Panc1 (cell line): Measurements from ENCODE around the gene STAB2. TPM values are rescaled to one million over a fixed set of nuclear protein-coding genes. Genes with fewer than 3 reads are reported as not detected.

ENCODE experiments used
- ATAC-seq: fragments of 200-7000 bp; cut with Tn5 transposase; 2 replicates; pipeline ENCODE4 v1.9.1; 2020; ENCODE audit warnings: mild to moderate bottlenecking, moderate library complexity
- BruUV-seq: library from RNA; stranded (reverse); fragments of 400-500 nt; replicated peaks from 2 replicates; lab custom pipeline; 2021; lab: Mats Ljungman, UMichigan
- CTCF ChIA-PET: fragments of 300-600 bp; sonication (Branson Sonifier 250); formaldehyde crosslinking; loops from one replicate; lab custom pipeline; 2022; ENCODE audit warnings: antibody characterized with exemption; lab: Charles Lee
- POLR2A ChIA-PET: fragments of 300-600 bp; sonication (Branson Sonifier 250); formaldehyde crosslinking; loops from one replicate; lab custom pipeline; 2022; ENCODE audit warnings: antibody characterized with exemption; lab: Charles Lee
- DNase-seq: peaks from one replicate; pipeline ENCODE4 v3.0.0-alpha.2; 2010; ENCODE audit warnings: low read depth, low spot score
- H3K27ac ChIP-seq: 2 replicates; pipeline ENCODE4 v1.5.1; 2011; ENCODE audit warnings: mild to moderate bottlenecking, low read length, inconsistent platforms
- H3K27me3 ChIP-seq: fragments of 200-500 bp; sonication (Bioruptor generic); 2 replicates; pipeline ENCODE4 v1.6.0; 2014; ENCODE audit warnings: low read length, inconsistent platforms; ENCODE audit not compliant: control insufficient read depth, insufficient read depth
- H3K36me3 ChIP-seq: fragments of 200-500 bp; sonication (Bioruptor generic); 2 replicates; pipeline ENCODE4 v1.5.1; 2014; ENCODE audit warnings: inconsistent platforms, mild to moderate bottlenecking, low read length, moderate library complexity; ENCODE audit not compliant: control insufficient read depth, insufficient read depth
- H3K4me1 ChIP-seq: 2 replicates; pipeline ENCODE4 v1.5.1; 2011; ENCODE audit warnings: inconsistent platforms, mild to moderate bottlenecking, low read length, moderate library complexity; ENCODE audit not compliant: control insufficient read depth, insufficient read depth
- H3K4me3 ChIP-seq, 2 experiments: 2 replicates each; pipeline ENCODE4 v1.5.1; 2011 to 2012; ENCODE audit warnings: low read depth in 2 of 2, low read length in 2 of 2, mild to moderate bottlenecking in 2 of 2, inconsistent platforms in 1 of 2, moderate library complexity in 1 of 2
- H3K9me3 ChIP-seq: fragments of 200-500 bp; sonication (Bioruptor generic); 2 replicates; pipeline ENCODE4 v1.5.1; 2014; ENCODE audit warnings: low read depth, mild to moderate bottlenecking, inconsistent platforms, low read length, moderate library complexity; ENCODE audit not compliant: control insufficient read depth, insufficient read depth
- CTCF ChIP-seq: fragments of 450-650 bp; IDR thresholded peaks from 2 replicates; pipeline ENCODE4 v1.5.1; 2017; ENCODE audit warnings: mild to moderate bottlenecking
- POLR2AphosphoS5 ChIP-seq: IDR thresholded peaks from 2 replicates; pipeline ENCODE4 v1.6.1; 2012; ENCODE audit warnings: mild to moderate bottlenecking, low read depth, low read length, moderate library complexity
- REST ChIP-seq, 2 experiments: IDR thresholded peaks; 2 replicates each; pipeline ENCODE4 v1.6.1; 2011 to 2012; ENCODE audit warnings: low read depth in 2 of 2, control low read depth in 1 of 2, low read length in 1 of 2, mild to moderate bottlenecking in 1 of 2, moderate library complexity in 1 of 2; ENCODE audit not compliant: insufficient read depth in 1 of 2
- SIN3A ChIP-seq: IDR thresholded peaks from 2 replicates; pipeline ENCODE4 v1.6.1; 2012; ENCODE audit warnings: low read depth, mild to moderate bottlenecking, low read length, moderate library complexity, borderline replicate concordance; ENCODE audit not compliant: insufficient read depth
- TCF7L2 ChIP-seq: IDR thresholded peaks from 2 replicates; pipeline ENCODE4 v1.6.1; 2011; ENCODE audit warnings: mild to moderate bottlenecking, low read depth, low read length, inconsistent platforms
- in situ Hi-C: cut with HindIII; loops from 2 replicates; pipeline ENCODE4 v1.10.0; 2016; ENCODE audit warnings: low sequenced_read_pairs, low pct_unique_long_range_greater_than_20kb
- intact Hi-C: fragments of 100-400 bp; cut with micrococcal nuclease; formaldehyde crosslinking; loops from one replicate; pipeline ENCODE4 v1.10.0; 2022; ENCODE audit not compliant: unreplicated experiment
- total RNA-seq: library from RNA; stranded (reverse); gene quantifications from one replicate; pipeline ENCODE4 v1.2.1, GENCODE V29; 2021; ENCODE audit not compliant: unreplicated experiment

STAB2 gene
- total RNA-seq, 1 experiment from 2014 or later: not detected

DNA sequence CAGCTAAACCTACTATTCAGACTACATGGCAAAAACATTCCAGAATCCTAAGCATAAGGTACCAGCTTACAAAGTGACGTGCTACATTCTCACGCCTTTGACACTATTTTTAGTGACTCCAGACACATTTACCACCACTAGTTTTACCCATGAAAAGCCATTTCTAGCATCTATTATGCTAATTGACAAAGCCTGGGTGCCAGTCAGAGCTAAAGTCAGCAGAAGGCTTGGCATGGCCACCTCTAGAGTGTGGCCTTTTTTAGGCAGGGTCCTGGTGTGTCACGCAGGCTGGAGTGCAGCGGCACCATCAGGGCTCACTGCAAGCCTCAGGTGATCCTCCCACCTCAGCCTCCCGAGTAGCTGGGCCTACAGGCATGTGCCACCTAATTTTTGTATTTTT, 178.2 kb downstream of the STAB2 start:
- no peaks in the 10 kb centered on the region for H3K27me3 ChIP-seq
- no peak overlapping the region for H3K4me3 ChIP-seq
- no peak for TF ChIP-seq TCF7L2
- TF ChIP-seq CTCF: no peak
- TF ChIP-seq REST (IDR thresholded peaks at IDR 0.05; ENCODE audit: insufficient read depth in 1 of 2, low read depth in 2 of 2, low read length in 1 of 2): no peak
- no peak for TF ChIP-seq SIN3A
- TF ChIP-seq POLR2AphosphoS5: no peak
- intact Hi-C loops: no loop called here
- ChIA-PET POLR2A (no interaction called here), CTCF (interaction anchor here (0.6 kb wide), 1 partner anchor 9 kb away, joined by 11 read pairs; no protein-coding TSS in a partner anchor)
- no peak overlapping the region for H3K27ac ChIP-seq
- in situ Hi-C loops: no loop called here
- no peak for DNase-seq
- BruUV-seq: no TSS peak
- H3K9me3 ChIP-seq: no peaks in the 10 kb centered on the region
- no peaks in the 10 kb centered on the region for H3K36me3 ChIP-seq
- ATAC-seq: no peak
- H3K4me1 ChIP-seq: no peaks in the 10 kb centered on the region

DNA sequence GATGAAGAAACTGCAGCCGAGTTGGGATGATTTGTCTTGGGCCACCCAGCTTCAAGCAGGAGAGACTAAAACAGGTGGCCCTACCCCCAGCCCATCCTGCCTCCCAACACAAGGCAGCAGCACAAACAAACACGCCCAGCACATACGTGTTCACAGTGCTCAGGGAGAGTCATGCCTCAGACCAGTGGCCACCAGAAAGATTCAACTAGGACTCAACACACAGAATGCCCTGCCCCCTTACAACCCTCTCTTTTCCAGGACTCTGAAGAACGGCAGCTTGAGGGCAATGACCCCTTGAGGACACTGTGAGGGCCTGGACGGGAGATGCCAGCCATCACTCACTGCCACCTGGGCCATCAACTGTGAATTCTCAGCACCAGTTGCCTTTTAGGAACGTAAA, 179.0 kb downstream of the STAB2 start:
- H3K4me3 ChIP-seq: no peak overlapping the region
- intact Hi-C loops (no loop called here), in situ Hi-C loops (no loop called here)
- H3K27ac ChIP-seq: no peak overlapping the region
- TF ChIP-seq CTCF (no peak), POLR2AphosphoS5 (no peak), TCF7L2 (no peak), REST (IDR thresholded peaks at IDR 0.05; ENCODE audit: insufficient read depth in 1 of 2, low read depth in 2 of 2, low read length in 1 of 2) (no peak), SIN3A (no peak)
- ATAC-seq (no peak), DNase-seq (no peak)
- no TSS peak for BruUV-seq
- no peaks in the 10 kb centered on the region for H3K9me3 ChIP-seq
- no peaks in the 10 kb centered on the region for H3K27me3 ChIP-seq
- no peaks in the 10 kb centered on the region for H3K4me1 ChIP-seq
- POLR2A ChIA-PET: no interaction called here
- H3K36me3 ChIP-seq: no peaks in the 10 kb centered on the region
- CTCF ChIA-PET: interaction anchor here (0.6 kb wide), 1 partner anchor 8 kb away, joined by 11 read pairs; no protein-coding TSS in a partner anchor
